SK-N-DZ (cell line): ENCODE results near the gene TMEM248.
"Not testable (repeated sequence)": the region's sequence is repeated elsewhere in the genome, so short reads cannot be mapped to it uniquely, and the experiment has no call there.

Experiments
- DNase-seq: peaks from one replicate; pipeline ENCODE4 v3.0.0-alpha.2; 2015; ENCODE audit warnings: low spot score
- small RNA-seq, 2 experiments: library from RNA; depleted of rRNA; stranded (forward); fragments of <200 nt; gene quantifications; one replicate each; pipeline ENCODE3, GENCODE V24; 2014

Gene TMEM248

GRCh38 chr7:66996444-66997191 lies 75.6 kb downstream of the TMEM248 start, which contains the start of gene TYW1:
TYW1 (plus strand) TSS chr7:66996833; CDS start chr7:66996979, 146 bp downstream.
- DNase-seq, result peak; percentile 99

DNA sequence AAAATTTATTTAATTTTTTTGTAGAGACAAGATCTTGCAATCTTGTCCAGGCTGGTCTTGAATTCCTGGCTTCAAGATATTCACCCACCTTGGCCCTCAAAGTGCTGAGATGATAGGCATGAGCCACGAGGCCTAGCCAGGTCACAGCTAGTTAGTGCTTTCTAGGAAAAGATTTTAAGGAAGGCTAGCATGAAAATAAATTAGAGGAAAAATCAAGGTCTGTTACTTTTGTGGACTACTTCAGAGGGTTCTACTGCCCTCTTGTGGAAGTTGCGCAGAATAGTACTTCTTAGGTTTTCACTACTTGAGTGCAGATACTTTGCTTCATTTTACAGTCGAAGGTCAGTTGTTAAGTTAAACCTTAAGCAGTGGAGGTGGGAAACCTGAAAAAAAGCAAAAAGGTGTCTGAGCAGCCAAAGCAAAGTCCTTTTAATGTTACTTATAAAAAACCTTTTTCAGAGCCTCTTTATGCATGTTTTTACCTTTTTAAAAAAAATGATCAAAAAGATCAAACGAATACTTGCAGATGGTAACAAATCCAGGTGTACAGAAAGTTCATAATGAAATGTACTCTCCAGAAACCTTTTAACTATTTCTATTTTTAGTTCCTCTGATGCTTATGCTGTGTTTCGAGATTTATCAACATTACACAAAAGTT lies 79.7 kb downstream of the TMEM248 start:
- DNase-seq, result not testable (repeated sequence)

GRCh38 chr7:67004145-67004544 lies 83.1 kb downstream of the TMEM248 start:
- not testable (repeated sequence) for DNase-seq

GRCh38 chr7:67006965-67007364 lies 85.9 kb downstream of the TMEM248 start:
- DNase-seq, result no peak

Small RNA genes lying within 50 kb of the gene (small RNA-seq; reads per million reads assigned to genes)
- gene RF00017 (0 reads per million in 2 experiments), gene RN7SL43P (0 reads per million in 2 experiments), gene RNU6-1254P (0 reads per million in 2 experiments)
